Activated effector memory CD4-positive, alpha-beta T cell treated with anti-CD3 and anti-CD28 coated beads, Interleukin-2, amount 50 U/mL, for 16 hours (primary cell): ENCODE data around the gene ZNF536.

ENCODE experiments used
- DNase-seq: peaks from one replicate; pipeline ENCODE4 v3.0.0-alpha.2; 2020

ZNF536 gene

GRCh38 chr19:30364866-30365800 lies 7.1 kb upstream of the ZNF536 start:
- no peak for DNase-seq

GRCh38 chr19:30366282-30366681 lies 5.9 kb upstream of the ZNF536 start:
- no peak for DNase-seq

GRCh38 chr19:30367006-30367405 lies 5.2 kb upstream of the ZNF536 start:
- peak; percentile 28 for DNase-seq

- peak; percentile 24 for DNase-seq
Observed at GRCh38 chr19:30367421-30367820, 4.8 kb upstream of the ZNF536 start.

- peak; percentile 1 for DNase-seq
Observed at GRCh38 chr19:30369833-30370232, 2.4 kb upstream of the ZNF536 start.

- no peak for DNase-seq
Observed at GRCh38 chr19:30371161-30371836, 885 bp upstream of the ZNF536 start.

- DNase-seq: peak; percentile 25
Observed at GRCh38 chr19:30373593-30373992, 1.4 kb downstream of the ZNF536 start.

GRCh38 chr19:30374539-30374864 lies 2.3 kb downstream of the ZNF536 start:
- no peak for DNase-seq

GRCh38 chr19:30374865-30375552 lies 2.8 kb downstream of the ZNF536 start:
- peak; percentile 10 for DNase-seq

GRCh38 chr19:30375553-30376031 lies 3.4 kb downstream of the ZNF536 start:
- DNase-seq: peak; percentile 12

- no peak for DNase-seq
Observed at GRCh38 chr19:30376272-30376671, 4.1 kb downstream of the ZNF536 start.

GRCh38 chr19:30376826-30377425 lies 4.7 kb downstream of the ZNF536 start:
- DNase-seq: peak; percentile 51

- peak; percentile 41 for DNase-seq
Observed at GRCh38 chr19:30378701-30379100, 6.5 kb downstream of the ZNF536 start.

- peak; percentile 45 for DNase-seq
Observed at GRCh38 chr19:30379841-30380610, 7.8 kb downstream of the ZNF536 start.

GRCh38 chr19:30381366-30381765 lies 9.2 kb downstream of the ZNF536 start:
- DNase-seq: peak; percentile 37

GRCh38 chr19:30385174-30385573 lies 13.0 kb downstream of the ZNF536 start:
- DNase-seq: no peak

GRCh38 chr19:30385666-30386065 lies 13.5 kb downstream of the ZNF536 start:
- no peak for DNase-seq

- DNase-seq: no peak
Observed at GRCh38 chr19:30386551-30387143, 14.5 kb downstream of the ZNF536 start.

GRCh38 chr19:30387311-30388115 lies 15.3 kb downstream of the ZNF536 start:
- DNase-seq: no peak

- DNase-seq: no peak
Observed at GRCh38 chr19:30388327-30388726, 16.1 kb downstream of the ZNF536 start.

- no peak for DNase-seq
Observed at GRCh38 chr19:30388819-30389218, 16.6 kb downstream of the ZNF536 start.
